ENCODE measurements around the gene TBCK.
"Not testable (repeated sequence)": the region's sequence is repeated elsewhere in the genome, so short reads cannot be mapped to it uniquely, and the experiment has no call there.

TBCK gene

DNA sequence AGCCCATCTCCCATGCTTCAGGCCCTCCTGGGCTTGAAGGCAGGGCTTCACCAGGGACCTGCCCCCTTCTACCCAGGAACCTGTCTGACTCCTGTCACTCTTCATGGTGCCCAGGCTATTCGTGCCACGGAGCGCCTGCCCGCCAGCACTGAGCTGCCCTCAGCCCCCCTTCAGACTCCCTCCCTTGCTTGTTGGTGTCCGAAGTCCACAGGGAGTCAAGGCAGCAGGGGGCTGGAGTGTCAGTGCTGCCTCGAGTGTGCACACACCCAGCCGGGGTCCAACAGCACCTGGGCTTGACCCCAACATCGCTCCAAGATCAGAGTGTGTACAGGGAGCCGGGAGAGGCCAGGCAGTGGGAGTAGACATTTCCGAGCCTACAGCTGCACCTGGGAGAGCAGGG is 59.8 kb downstream of the TBCK start:
- Histone ChIP-seq H3K4me3 (ENCODE audit: low read length) (no peak overlapping the region), H3K36me3 (ENCODE audit: control insufficient read depth, insufficient read depth, low read length, severe bottlenecking) (peaks cover 30% of the 10 kb centered on the region), H3K27me3 (replicated peaks; ENCODE audit: control insufficient read depth, insufficient read depth, low read length) (no peaks in the 10 kb centered on the region), H3K9me3 (ENCODE audit: control insufficient read depth, low read length) (no peaks in the 10 kb centered on the region), H3K9ac (ENCODE audit: low read length) (no peak overlapping the region), H3K4me1 (ENCODE audit: control insufficient read depth, insufficient read depth, low read length) (peaks cover 4% of the 10 kb centered on the region)
- no peak for DNase-seq (ENCODE audit: low read depth)

DNA sequence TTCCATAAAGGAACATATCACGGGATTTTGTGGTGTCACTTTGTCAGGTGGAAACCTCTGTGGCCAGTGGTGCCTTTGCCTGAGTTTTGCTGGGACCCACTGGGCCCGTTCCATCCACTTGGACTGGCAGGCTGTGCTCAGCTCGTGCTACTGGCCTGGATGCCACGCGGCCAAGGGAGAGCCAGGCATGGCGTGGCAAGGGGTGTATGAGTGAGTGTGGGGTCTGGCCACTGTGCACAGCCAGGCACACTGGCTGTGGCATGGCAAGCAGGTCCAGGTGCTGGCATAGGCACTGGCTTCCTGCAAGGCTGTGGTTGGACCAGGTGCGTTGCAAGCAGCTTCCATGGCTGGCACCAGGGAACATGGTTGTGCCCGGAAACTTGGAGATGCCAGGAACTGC is 60.8 kb downstream of the TBCK start:
- Histone ChIP-seq H3K4me1 (ENCODE audit: control insufficient read depth, insufficient read depth, low read length) (peaks cover 4% of the 10 kb centered on the region), H3K9ac (ENCODE audit: low read length) (no peak overlapping the region), H3K27me3 (replicated peaks; ENCODE audit: control insufficient read depth, insufficient read depth, low read length) (no peaks in the 10 kb centered on the region), H3K36me3 (ENCODE audit: control insufficient read depth, insufficient read depth, low read length, severe bottlenecking) (peaks cover 39% of the 10 kb centered on the region), H3K9me3 (ENCODE audit: control insufficient read depth, low read length) (no peaks in the 10 kb centered on the region), H3K4me3 (ENCODE audit: low read length) (no peak overlapping the region)
- DNase-seq (ENCODE audit: low read depth): no peak

DNA sequence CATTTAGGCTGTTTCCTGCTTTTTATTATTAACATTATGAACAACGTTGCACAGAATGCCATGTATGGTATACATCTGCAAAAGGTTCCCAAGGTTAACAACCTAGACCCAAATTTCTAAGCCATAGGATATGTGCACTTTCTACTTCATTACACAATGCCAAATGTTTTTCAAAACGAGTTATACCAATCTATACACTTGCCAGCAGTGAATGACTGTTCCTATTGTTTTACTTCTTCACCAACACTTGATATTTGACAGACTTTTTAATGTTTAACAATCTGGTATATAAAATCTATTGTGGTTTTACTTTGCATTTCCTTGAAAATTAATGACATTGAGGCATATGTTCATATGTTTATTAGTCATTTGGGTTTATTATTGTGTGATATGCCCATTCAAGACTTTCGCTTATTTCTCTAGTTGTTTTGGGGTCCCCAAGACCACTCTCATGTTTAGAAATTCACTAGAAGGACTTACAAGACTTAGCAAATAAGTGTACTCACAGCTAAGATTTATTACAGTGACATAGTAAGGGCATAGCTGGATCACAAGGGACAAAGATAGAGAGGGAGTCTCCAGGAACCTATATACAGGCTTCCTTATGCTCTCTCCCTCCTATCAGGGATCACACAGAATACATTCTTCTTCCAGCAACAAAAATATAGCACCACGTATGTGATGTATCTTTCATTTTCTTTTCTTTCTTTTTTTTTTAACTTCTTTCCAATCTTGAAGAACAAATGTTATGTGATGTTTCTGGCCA is 62.5 kb downstream of the TBCK start:
- Histone ChIP-seq H3K4me1 (ENCODE audit: control insufficient read depth, insufficient read depth, low read length) (peaks cover 4% of the 10 kb centered on the region), H3K36me3 (ENCODE audit: control insufficient read depth, insufficient read depth, low read length, severe bottlenecking) (peaks cover 56% of the 10 kb centered on the region), H3K4me3 (ENCODE audit: low read length) (no peak overlapping the region), H3K27me3 (replicated peaks; ENCODE audit: control insufficient read depth, insufficient read depth, low read length) (no peaks in the 10 kb centered on the region), H3K9ac (ENCODE audit: low read length) (no peak overlapping the region), H3K9me3 (ENCODE audit: control insufficient read depth, low read length) (no peaks in the 10 kb centered on the region)
- no peak for DNase-seq (ENCODE audit: low read depth)

DNA sequence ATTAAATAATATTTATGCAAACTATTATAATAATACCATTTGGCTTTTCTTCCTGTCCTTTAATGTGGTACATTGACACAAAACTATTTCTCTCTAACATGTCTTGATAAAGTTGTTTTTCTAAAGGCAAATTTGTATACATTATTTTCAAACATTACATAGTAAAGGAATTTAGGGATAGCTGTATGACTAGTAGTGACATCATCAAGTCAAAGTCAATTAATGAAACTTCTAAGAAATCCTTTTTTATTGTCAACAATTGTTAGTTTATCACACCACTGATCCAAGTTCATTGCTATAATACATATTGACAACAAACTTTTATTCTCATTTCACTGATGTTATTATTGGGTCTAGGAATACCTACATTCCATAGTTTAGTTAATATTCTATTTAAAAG is 68.4 kb downstream of the TBCK start:
- Histone ChIP-seq H3K36me3 (ENCODE audit: control insufficient read depth, insufficient read depth, low read length, severe bottlenecking) (peaks cover 75% of the 10 kb centered on the region), H3K27me3 (replicated peaks; ENCODE audit: control insufficient read depth, insufficient read depth, low read length) (no peaks in the 10 kb centered on the region), H3K9me3 (ENCODE audit: control insufficient read depth, low read length) (no peaks in the 10 kb centered on the region), H3K4me3 (ENCODE audit: low read length) (no peak overlapping the region), H3K9ac (ENCODE audit: low read length) (no peak overlapping the region), H3K4me1 (ENCODE audit: control insufficient read depth, insufficient read depth, low read length) (no peaks in the 10 kb centered on the region)
- no peak for DNase-seq (ENCODE audit: low read depth)

DNA sequence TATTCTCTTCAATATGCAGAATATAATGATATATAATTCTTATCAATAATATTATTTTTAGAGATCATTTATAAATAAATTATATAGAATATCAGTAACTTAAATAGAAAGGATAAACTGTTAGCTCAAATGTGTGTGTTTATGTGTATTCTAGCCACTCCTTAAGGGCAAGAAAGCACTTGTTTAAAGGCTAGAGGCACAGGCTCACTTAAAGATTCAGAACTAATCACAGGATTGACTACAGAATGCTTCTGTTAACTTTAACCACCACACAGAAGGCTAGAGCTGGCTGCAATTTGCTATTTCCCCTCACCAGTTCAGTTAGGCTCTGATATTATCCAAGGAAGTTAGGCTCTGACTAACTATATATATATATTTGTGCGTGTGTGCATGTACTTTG is 69.6 kb downstream of the TBCK start:
- Histone ChIP-seq H3K4me1 (ENCODE audit: control insufficient read depth, insufficient read depth, low read length) (no peaks in the 10 kb centered on the region), H3K4me3 (ENCODE audit: low read length) (no peak overlapping the region), H3K36me3 (ENCODE audit: control insufficient read depth, insufficient read depth, low read length, severe bottlenecking) (peaks cover 71% of the 10 kb centered on the region), H3K27me3 (replicated peaks; ENCODE audit: control insufficient read depth, insufficient read depth, low read length) (no peaks in the 10 kb centered on the region), H3K9me3 (ENCODE audit: control insufficient read depth, low read length) (no peaks in the 10 kb centered on the region), H3K9ac (ENCODE audit: low read length) (no peak overlapping the region)
- DNase-seq (ENCODE audit: low read depth): no peak

DNA sequence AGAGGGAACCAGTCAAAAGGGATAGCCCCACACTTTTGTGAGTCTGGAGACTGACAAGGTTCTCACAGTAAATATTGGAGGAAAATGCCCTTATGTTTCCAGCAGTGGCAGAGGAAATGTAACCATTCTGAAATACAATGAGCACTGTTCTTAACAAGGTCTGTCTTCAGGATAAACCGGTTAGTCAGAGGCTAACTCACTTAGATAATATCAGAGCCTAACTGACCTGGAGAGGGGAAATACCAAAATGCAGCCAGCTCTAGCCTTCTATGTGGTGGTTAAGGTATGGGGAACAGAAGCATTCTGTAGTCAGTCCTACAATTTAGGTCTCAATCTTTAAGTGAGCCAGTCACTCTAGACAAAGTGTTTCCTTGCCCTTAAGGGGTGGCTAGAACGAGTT is 70.8 kb downstream of the TBCK start:
- Histone ChIP-seq H3K4me1 (ENCODE audit: control insufficient read depth, insufficient read depth, low read length) (no peaks in the 10 kb centered on the region), H3K4me3 (ENCODE audit: low read length) (no peak overlapping the region), H3K9me3 (ENCODE audit: control insufficient read depth, low read length) (no peaks in the 10 kb centered on the region)

DNA sequence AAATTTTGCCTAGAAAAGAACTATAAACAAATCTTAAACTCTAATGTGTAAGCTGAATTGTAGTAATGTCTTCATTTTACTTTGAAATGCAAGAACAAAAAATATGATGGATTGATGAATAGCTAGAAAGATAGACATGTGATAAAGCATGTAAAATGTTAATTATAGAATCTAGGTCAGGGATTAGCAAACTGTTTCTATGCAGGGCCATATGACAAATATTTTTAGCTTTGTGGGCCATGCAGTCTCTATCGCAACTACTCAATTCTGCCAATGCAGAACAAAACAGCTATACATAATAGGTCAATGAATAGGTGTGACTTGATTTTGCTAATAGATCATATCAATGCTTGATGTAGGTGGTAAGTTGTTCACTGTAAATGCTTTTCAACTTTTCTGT is 75.3 kb downstream of the TBCK start:
- peaks cover 22% of the 10 kb centered on the region for H3K36me3 ChIP-seq (ENCODE audit: control insufficient read depth, insufficient read depth, low read length, severe bottlenecking)
- no peak overlapping the region for H3K4me3 ChIP-seq (ENCODE audit: low read length)
- no peaks in the 10 kb centered on the region for H3K27me3 ChIP-seq (replicated peaks; ENCODE audit: control insufficient read depth, insufficient read depth, low read length)
- H3K9me3 ChIP-seq (ENCODE audit: control insufficient read depth, low read length): no peaks in the 10 kb centered on the region
- no peaks in the 10 kb centered on the region for H3K4me1 ChIP-seq (ENCODE audit: control insufficient read depth, insufficient read depth, low read length)
- no peak overlapping the region for H3K9ac ChIP-seq (ENCODE audit: low read length)
- no peak for DNase-seq (ENCODE audit: low read depth)

More for the DNA sequence above, 70.8 kb downstream of the TBCK start:
- H3K36me3 ChIP-seq (ENCODE audit: control insufficient read depth, insufficient read depth, low read length, severe bottlenecking): peaks cover 59% of the 10 kb centered on the region
- no peak for DNase-seq (ENCODE audit: low read depth)
- H3K9ac ChIP-seq (ENCODE audit: low read length): no peak overlapping the region
- H3K27me3 ChIP-seq (replicated peaks; ENCODE audit: control insufficient read depth, insufficient read depth, low read length): no peaks in the 10 kb centered on the region

DNA sequence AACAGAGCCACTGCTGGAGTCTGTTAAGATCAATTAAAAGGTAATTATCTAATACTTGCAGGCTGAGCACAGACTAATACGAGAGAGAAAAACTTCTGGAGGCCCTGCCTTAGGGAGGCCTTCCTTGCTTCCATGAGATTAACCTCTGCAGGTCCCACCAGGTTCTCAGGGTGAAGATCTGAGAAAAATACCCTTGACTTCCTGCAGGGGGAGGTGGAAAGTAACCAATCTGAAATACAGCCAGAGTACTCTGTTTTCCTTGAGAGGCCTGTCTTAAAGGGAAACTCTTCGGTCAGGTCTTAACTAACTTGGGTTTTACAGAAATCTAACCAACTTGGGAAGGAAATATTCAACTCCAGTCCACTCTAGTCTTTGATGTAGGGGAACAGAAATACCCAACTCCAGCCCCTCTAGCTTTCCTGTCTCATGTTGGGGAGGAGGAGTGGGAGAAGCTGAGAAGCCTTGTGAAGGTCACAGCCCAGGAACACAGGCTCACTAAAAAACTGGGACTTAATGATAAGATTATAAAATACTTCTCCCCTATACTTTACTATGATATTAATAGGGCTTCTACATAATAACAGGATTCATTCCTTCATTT is 77.1 kb downstream of the TBCK start:
- H3K36me3 ChIP-seq (ENCODE audit: control insufficient read depth, insufficient read depth, low read length, severe bottlenecking): peaks cover 18% of the 10 kb centered on the region
- no peak overlapping the region for H3K4me3 ChIP-seq (ENCODE audit: low read length)
- no peaks in the 10 kb centered on the region for H3K9me3 ChIP-seq (ENCODE audit: control insufficient read depth, low read length)
- H3K27me3 ChIP-seq (replicated peaks; ENCODE audit: control insufficient read depth, insufficient read depth, low read length): no peaks in the 10 kb centered on the region
- peak; percentile 31 for DNase-seq (ENCODE audit: low read depth)
- H3K4me1 ChIP-seq (ENCODE audit: control insufficient read depth, insufficient read depth, low read length): no peaks in the 10 kb centered on the region
- no peak overlapping the region for H3K9ac ChIP-seq (ENCODE audit: low read length)

DNA sequence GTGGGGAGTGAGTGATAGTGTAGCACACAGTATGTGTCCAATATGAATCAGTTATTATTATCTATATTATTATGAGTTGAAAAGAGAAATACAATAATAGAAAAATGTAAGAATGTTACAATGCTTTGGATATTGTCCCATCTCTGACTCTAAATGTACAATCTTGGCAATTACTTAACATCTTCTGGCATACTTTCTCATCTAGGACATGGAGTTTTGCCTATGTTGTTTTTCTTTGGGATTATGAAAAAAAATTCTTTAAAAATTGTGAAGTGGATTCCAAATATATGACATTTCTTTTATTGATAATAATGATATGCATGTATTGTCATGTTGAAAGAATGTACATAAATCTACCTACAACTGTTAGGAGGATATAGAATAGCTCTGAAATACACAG is 84.1 kb downstream of the TBCK start:
- Histone ChIP-seq H3K27me3 (replicated peaks; ENCODE audit: control insufficient read depth, insufficient read depth, low read length) (no peaks in the 10 kb centered on the region), H3K4me1 (ENCODE audit: control insufficient read depth, insufficient read depth, low read length) (peaks cover 5% of the 10 kb centered on the region), H3K36me3 (ENCODE audit: control insufficient read depth, insufficient read depth, low read length, severe bottlenecking) (peaks cover 63% of the 10 kb centered on the region), H3K9me3 (ENCODE audit: control insufficient read depth, low read length) (no peaks in the 10 kb centered on the region), H3K9ac (ENCODE audit: low read length) (no peak overlapping the region), H3K4me3 (ENCODE audit: low read length) (no peak overlapping the region)
- DNase-seq (ENCODE audit: low read depth): peak; percentile 39

DNA sequence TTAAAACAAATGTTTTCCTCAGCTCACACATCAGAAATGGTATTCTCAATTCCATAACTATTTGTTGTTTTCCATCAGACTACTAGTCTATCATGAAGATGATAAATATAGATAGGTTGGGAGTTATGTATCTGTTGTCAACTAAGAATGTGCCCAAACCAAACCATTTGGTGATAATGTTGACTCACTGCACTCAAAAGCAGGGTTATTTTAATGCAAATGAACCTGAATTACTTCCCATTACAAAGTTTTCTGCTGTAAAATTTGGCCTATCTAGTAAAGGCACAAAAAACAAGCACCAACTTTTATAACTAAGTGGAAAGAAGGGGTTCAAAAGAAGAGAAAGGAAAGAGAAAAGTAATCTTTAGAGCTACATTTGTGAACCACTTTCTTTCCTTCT is 93.5 kb downstream of the TBCK start:
- no peaks in the 10 kb centered on the region for H3K4me1 ChIP-seq (ENCODE audit: control insufficient read depth, insufficient read depth, low read length)
- no peak overlapping the region for H3K4me3 ChIP-seq (ENCODE audit: low read length)
- no peaks in the 10 kb centered on the region for H3K27me3 ChIP-seq (replicated peaks; ENCODE audit: control insufficient read depth, insufficient read depth, low read length)
- no peaks in the 10 kb centered on the region for H3K9me3 ChIP-seq (ENCODE audit: control insufficient read depth, low read length)
- DNase-seq (ENCODE audit: low read depth): no peak
- peaks cover 21% of the 10 kb centered on the region for H3K36me3 ChIP-seq (ENCODE audit: control insufficient read depth, insufficient read depth, low read length, severe bottlenecking)
- H3K9ac ChIP-seq (ENCODE audit: low read length): no peak overlapping the region

DNA sequence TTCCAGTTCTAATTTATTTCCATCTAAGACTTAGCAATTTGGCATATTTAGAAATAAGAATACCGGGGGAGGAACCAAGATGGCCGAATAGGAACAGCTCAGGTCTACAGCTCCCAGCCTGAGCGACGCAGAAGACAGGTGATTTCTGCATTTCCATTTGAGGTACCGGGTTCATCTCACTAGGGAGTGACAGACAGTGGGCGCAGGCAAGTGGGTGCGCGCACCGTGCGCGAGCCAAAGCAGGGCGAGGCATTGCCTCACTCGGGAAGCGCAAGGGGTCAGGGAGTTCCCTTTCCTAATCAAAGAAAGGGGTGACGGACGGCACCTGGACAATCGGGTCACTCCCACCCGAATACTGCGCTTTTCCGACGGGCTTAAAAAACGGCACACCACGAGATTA is 102.7 kb downstream of the TBCK start:
- H3K9me3 ChIP-seq (ENCODE audit: control insufficient read depth, low read length); H3K4me3 ChIP-seq (ENCODE audit: low read length): not testable (repeated sequence)

DNA sequence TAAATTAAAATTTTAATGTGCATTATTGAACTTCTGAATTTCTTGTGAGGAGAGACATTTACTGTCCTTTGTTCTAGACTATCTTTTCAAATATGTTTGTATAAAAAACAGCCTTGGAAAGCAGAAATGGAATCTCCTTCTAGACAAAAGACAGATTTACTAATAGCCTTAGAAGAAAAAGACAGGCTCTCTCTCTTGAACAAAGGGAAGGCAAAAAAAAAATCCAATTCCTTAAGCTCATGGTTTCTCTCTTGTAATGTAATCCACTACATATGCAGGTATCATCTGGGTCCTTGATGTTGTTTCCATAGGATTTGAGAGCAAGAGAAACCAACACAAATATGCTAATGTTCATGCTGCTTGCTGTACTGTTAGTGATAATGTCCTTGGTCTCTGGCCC is 106.0 kb downstream of the TBCK start:
- Histone ChIP-seq H3K4me3 (ENCODE audit: low read length) (no peak overlapping the region), H3K9ac (ENCODE audit: low read length) (no peak overlapping the region), H3K27me3 (replicated peaks; ENCODE audit: control insufficient read depth, insufficient read depth, low read length) (no peaks in the 10 kb centered on the region), H3K9me3 (ENCODE audit: control insufficient read depth, low read length) (no peaks in the 10 kb centered on the region), H3K36me3 (ENCODE audit: control insufficient read depth, insufficient read depth, low read length, severe bottlenecking) (peaks cover 5% of the 10 kb centered on the region), H3K4me1 (ENCODE audit: control insufficient read depth, insufficient read depth, low read length) (peaks cover 4% of the 10 kb centered on the region)
- DNase-seq (ENCODE audit: low read depth): no peak

More for the DNA sequence above, 102.7 kb downstream of the TBCK start:
- not testable (repeated sequence) for H3K36me3 ChIP-seq (ENCODE audit: control insufficient read depth, insufficient read depth, low read length, severe bottlenecking); H3K27me3 ChIP-seq (replicated peaks; ENCODE audit: control insufficient read depth, insufficient read depth, low read length); DNase-seq (ENCODE audit: low read depth); H3K9ac ChIP-seq (ENCODE audit: low read length); H3K4me1 ChIP-seq (ENCODE audit: control insufficient read depth, insufficient read depth, low read length)
